Common myeloid progenitor, CD34-positive (primary cell): Measurements from ENCODE around the gene PCID2.

Experiments
- CTCF ChIA-PET: fragments of 350-600 bp; sonication (Branson Sonifier 250); formaldehyde crosslinking; loops from one replicate; lab custom pipeline; 2021; ENCODE audit warnings: antibody characterized with exemption; lab: Charles Lee
- POLR2A ChIA-PET: fragments of 350-600 bp; sonication (Branson Sonifier 250); formaldehyde crosslinking; loops from one replicate; lab custom pipeline; 2021; ENCODE audit warnings: antibody characterized with exemption; lab: Charles Lee
- DNase-seq, 3 donors: peaks; one replicate each; pipeline versions ENCODE4 v3.0.0 to v3.0.0-alpha.2; 2013
- H3K27ac ChIP-seq, 2 experiments: 1 replicate in 1 of 2; 2 replicates in 1 of 2; pipeline ENCODE4 v1.7.0; 2013; ENCODE audit warnings: inconsistent platforms in 2 of 2, low read length in 2 of 2, mild to moderate bottlenecking in 2 of 2, low read depth in 1 of 2, moderate library complexity in 1 of 2; ENCODE audit not compliant: severe bottlenecking in 2 of 2, insufficient read depth in 1 of 2, poor library complexity in 1 of 2
- H3K27me3 ChIP-seq, 5 experiments: replicated peaks in 2 of 5; 1 replicate in 3 of 5; 2 replicates in 2 of 5; pipeline versions ENCODE4 v1.6.1 to v1.7.0; 2013; ENCODE audit warnings: low read length in 4 of 5, mild to moderate bottlenecking in 2 of 5, moderate library complexity in 2 of 5, inconsistent platforms in 1 of 5; ENCODE audit not compliant: insufficient read depth in 5 of 5, control insufficient read depth in 4 of 5
- H3K36me3 ChIP-seq, 4 experiments: 1 replicate in 2 of 4; 2 replicates in 2 of 4; pipeline versions ENCODE4 v1.6.1 to v1.7.0; 2013; ENCODE audit warnings: low read length in 3 of 4, control low read depth in 1 of 4, mild to moderate bottlenecking in 1 of 4; ENCODE audit not compliant: control insufficient read depth in 4 of 4, insufficient read depth in 4 of 4
- H3K4me1 ChIP-seq, 4 experiments: 1 replicate in 3 of 4; 2 replicates in 1 of 4; pipeline versions ENCODE4 v1.6.1 to v1.7.1; 2013; ENCODE audit warnings: low read length in 3 of 4, mild to moderate bottlenecking in 3 of 4, control low read depth in 1 of 4, inconsistent platforms in 1 of 4, moderate library complexity in 1 of 4; ENCODE audit not compliant: control insufficient read depth in 4 of 4, insufficient read depth in 4 of 4; ENCODE audit errors: control extremely low read depth in 1 of 4
- H3K4me3 ChIP-seq, 7 experiments: 1 replicate in 4 of 7; 2 replicates in 3 of 7; pipeline versions ENCODE4 v1.5.1 to v1.7.0; 2013; ENCODE audit warnings: mild to moderate bottlenecking in 7 of 7, low read length in 6 of 7, moderate library complexity in 6 of 7, inconsistent platforms in 2 of 7, low read depth in 2 of 7, control low read depth in 1 of 7; ENCODE audit not compliant: insufficient read depth in 4 of 7, control insufficient read depth in 1 of 7; ENCODE audit errors: extremely low read depth in 1 of 7
- H3K9me3 ChIP-seq, 5 experiments: 1 replicate in 4 of 5; 2 replicates in 1 of 5; pipeline versions ENCODE4 v1.6.1 to v1.7.1; 2013; ENCODE audit warnings: low read length in 4 of 5, mild to moderate bottlenecking in 2 of 5, inconsistent platforms in 1 of 5, low read depth in 1 of 5, moderate library complexity in 1 of 5; ENCODE audit not compliant: control insufficient read depth in 4 of 5, insufficient read depth in 2 of 5; ENCODE audit errors: control extremely low read depth in 1 of 5
- WGBS: methylation state at CpG from one replicate; pipeline ENCODE4 v1.1.5; 2013; ENCODE audit not compliant: insufficient coverage; 5-methylcytosine and 5-hydroxymethylcytosine counted together

The PCID2 gene

GRCh38 chr13:113203507-113204377 lies 4.7 kb downstream of the PCID2 start:
- Histone ChIP-seq H3K27me3 (no peaks in the 10 kb centered on the region), H3K4me3 (no peak overlapping the region), H3K9me3 (no peaks in the 10 kb centered on the region), H3K4me1 (peaks cover 3 to 29% (median 17%) of the 10 kb centered on the region in 4 experiments), H3K27ac (no peak overlapping the region), H3K36me3 (peaks cover 2 to 44% (median 16%) of the 10 kb centered on the region in 4 experiments)
- 100% methylated on average over 8 of the region's 12 CpGs for WGBS
- CTCF ChIA-PET = interaction anchor here (1.2 kb wide), 1 partner anchor 17 kb away, joined by 3 read pairs; no protein-coding TSS in a partner anchor
- POLR2A ChIA-PET = no interaction called here
- no peak for DNase-seq

- Histone ChIP-seq H3K9me3 (no peaks in the 10 kb centered on the region), H3K27me3 (no peaks in the 10 kb centered on the region), H3K36me3 (peaks cover 5 to 52% (median 20%) of the 10 kb centered on the region in 4 experiments), H3K4me3 (no peak overlapping the region), H3K27ac (no peak overlapping the region), H3K4me1 (peaks cover 3 to 26% (median 15%) of the 10 kb centered on the region in 4 experiments)
- ChIA-PET POLR2A (no interaction called here), CTCF (interaction anchor here (1.2 kb wide), 1 partner anchor 16 kb away, joined by 3 read pairs; no protein-coding TSS in a partner anchor)
- no peak for DNase-seq
- whole genome bisulfite sequencing = 100% methylated on average over 1 of the region's 4 CpGs
Observed at GRCh38 chr13:113202912-113203311, 5.6 kb downstream of the PCID2 start.

DNA sequence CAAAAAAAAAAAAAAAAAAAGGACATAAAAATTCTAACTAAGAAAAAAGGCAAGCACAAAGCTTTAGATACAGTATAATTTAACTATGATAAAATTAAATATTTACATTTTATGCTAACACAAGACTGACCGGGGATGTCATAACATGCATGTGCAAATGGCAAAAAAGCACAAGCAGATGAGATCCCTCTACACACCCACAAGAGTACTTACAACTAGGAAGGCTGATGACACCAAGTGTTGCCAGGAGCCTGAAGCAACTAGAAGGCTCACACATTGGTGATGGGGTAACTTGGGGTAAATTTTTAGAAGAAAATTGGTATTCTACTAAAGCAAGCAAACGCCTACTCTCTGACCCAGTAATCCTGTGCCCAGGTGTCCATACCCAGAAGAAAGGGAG lies 6.7 kb downstream of the PCID2 start:
- ChIA-PET CTCF (no interaction called here), POLR2A (no interaction called here)
- peaks cover 5 to 61% (median 28%) of the 10 kb centered on the region in 4 experiments for H3K36me3 ChIP-seq
- H3K27ac ChIP-seq = no peak overlapping the region
- no peak overlapping the region for H3K4me3 ChIP-seq
- H3K4me1 ChIP-seq = peaks cover 0 to 16% (median 6%) of the 10 kb centered on the region in 4 experiments
- WGBS = no CpG with 5 or more reads among the region's 2 CpGs
- no peak for DNase-seq
- H3K9me3 ChIP-seq = no peaks in the 10 kb centered on the region
- H3K27me3 ChIP-seq = no peaks in the 10 kb centered on the region

GRCh38 chr13:113196970-113197737 lies 11.3 kb downstream of the PCID2 start:
- ChIA-PET POLR2A (no interaction called here), CTCF (interaction anchor here (1.7 kb wide), 1 partner anchor 16 kb away, joined by 5 read pairs; no protein-coding TSS in a partner anchor)
- peaks cover 21 to 80% (median 48%) of the 10 kb centered on the region in 4 experiments for H3K36me3 ChIP-seq

GRCh38 chr13:113195360-113195759 lies 13.1 kb downstream of the PCID2 start:
- H3K36me3 ChIP-seq = peaks cover 21 to 92% (median 55%) of the 10 kb centered on the region in 4 experiments
- H3K9me3 ChIP-seq = no peaks in the 10 kb centered on the region
- ChIA-PET POLR2A (no interaction called here), CTCF (no interaction called here)
- WGBS = no CpG with 5 or more reads among the region's 6 CpGs
- no peak overlapping the region for H3K4me3 ChIP-seq
- no peak for DNase-seq
- H3K27ac ChIP-seq = no peak overlapping the region
- H3K4me1 ChIP-seq = no peaks in the 10 kb centered on the region
- no peaks in the 10 kb centered on the region for H3K27me3 ChIP-seq

More at GRCh38 chr13:113196970-113197737, 11.3 kb downstream of the PCID2 start:
- WGBS = 100% methylated on average over 9 of the region's 9 CpGs
- DNase-seq = no peak
- Histone ChIP-seq H3K27ac (no peak overlapping the region), H3K4me3 (no peak overlapping the region), H3K4me1 (no peaks in the 10 kb centered on the region), H3K27me3 (no peaks in the 10 kb centered on the region), H3K9me3 (no peaks in the 10 kb centered on the region)

DNA sequence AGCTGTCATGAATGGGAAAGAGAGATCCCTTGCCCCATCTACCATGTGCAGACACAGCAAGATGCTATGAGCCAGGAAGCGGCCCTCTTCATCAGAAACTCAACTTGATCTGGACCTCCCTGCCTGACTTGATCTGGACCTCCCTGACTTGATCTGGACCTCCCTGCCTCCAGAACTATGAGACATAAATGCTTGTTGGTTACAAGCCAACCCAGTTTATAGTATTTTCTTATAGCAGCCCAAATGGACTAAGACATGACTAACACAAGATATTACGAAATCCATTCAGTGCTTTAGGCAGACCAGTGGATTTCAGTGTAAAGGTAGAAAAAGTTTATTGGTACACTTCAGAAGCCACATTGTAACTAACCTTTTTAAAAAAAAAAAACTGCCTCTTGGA lies 15.6 kb downstream of the PCID2 start:
- Histone ChIP-seq H3K36me3 (peaks cover 19 to 84% (median 52%) of the 10 kb centered on the region in 4 experiments), H3K4me3 (no peak overlapping the region), H3K4me1 (no peaks in the 10 kb centered on the region), H3K27ac (no peak overlapping the region), H3K9me3 (no peaks in the 10 kb centered on the region), H3K27me3 (no peaks in the 10 kb centered on the region)
- 100% methylated on average over 1 of the region's 2 CpGs for WGBS
- no peak for DNase-seq
- CTCF ChIA-PET = interaction anchor here (1.9 kb wide), 1 partner anchor 12 kb away, joined by 6 read pairs; no protein-coding TSS in a partner anchor
- POLR2A ChIA-PET = no interaction called here
